NB4 (cell line): Measurements from ENCODE around the gene WDR70.

Source experiments
- MYC ChIP-seq: IDR thresholded peaks from 2 replicates; pipeline ENCODE4 v1.6.1; 2011; ENCODE audit warnings: low read depth, low read length
- TF ChIP-seq, protein P1 (sequence below): IDR thresholded peaks from one replicate; pipeline ENCODE4 v1.5.1; 2012; ENCODE audit warnings: low read depth, low read length

DNA sequence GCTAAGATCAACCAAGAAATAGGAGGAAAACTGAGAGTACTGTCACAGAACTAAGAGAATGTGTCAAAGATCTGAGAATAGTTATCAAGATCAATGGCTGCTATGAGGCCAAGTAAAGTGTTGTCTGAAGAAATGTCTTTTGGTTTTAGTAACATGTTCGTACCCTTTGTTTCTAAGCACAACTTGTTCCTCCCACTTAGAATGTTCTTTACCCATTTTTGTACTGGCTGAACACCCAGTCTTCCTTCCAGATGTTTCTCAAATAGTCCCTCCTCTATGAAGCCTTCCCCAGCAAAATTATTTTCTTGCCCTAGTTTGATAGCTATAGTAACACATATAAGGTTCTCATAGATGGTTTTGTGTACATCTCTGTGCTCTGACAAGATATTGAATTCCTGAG, 191.5 kb downstream of the WDR70 start:
- TF ChIP-seq MYC = no peak
- TF ChIP-seq, protein P1, sequence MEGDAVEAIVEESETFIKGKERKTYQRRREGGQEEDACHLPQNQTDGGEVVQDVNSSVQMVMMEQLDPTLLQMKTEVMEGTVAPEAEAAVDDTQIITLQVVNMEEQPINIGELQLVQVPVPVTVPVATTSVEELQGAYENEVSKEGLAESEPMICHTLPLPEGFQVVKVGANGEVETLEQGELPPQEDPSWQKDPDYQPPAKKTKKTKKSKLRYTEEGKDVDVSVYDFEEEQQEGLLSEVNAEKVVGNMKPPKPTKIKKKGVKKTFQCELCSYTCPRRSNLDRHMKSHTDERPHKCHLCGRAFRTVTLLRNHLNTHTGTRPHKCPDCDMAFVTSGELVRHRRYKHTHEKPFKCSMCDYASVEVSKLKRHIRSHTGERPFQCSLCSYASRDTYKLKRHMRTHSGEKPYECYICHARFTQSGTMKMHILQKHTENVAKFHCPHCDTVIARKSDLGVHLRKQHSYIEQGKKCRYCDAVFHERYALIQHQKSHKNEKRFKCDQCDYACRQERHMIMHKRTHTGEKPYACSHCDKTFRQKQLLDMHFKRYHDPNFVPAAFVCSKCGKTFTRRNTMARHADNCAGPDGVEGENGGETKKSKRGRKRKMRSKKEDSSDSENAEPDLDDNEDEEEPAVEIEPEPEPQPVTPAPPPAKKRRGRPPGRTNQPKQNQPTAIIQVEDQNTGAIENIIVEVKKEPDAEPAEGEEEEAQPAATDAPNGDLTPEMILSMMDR = no peak
